ENCODE results near the gene PTPRN2.

The PTPRN2 gene

GRCh38 chr7:157499121-157499834, 1088.3 kb downstream of the PTPRN2 start:
- no peak for TF ChIP-seq CTCF (IDR thresholded peaks at IDR 0.05; ENCODE audit: borderline replicate concordance, insufficient read depth, low read depth, low read length)
- H3K4me3 ChIP-seq (ENCODE audit: low read depth, low read length), result no peak overlapping the region

- TF ChIP-seq CTCF (IDR thresholded peaks at IDR 0.05; ENCODE audit: borderline replicate concordance, insufficient read depth, low read depth, low read length), result no peak
- H3K4me3 ChIP-seq (ENCODE audit: low read depth, low read length), result no peak overlapping the region
These were observed 1089.0 kb downstream of the PTPRN2 start for GRCh38 chr7:157498657-157499056.

GRCh38 chr7:157497744-157498651, 1089.6 kb downstream of the PTPRN2 start:
- no peak overlapping the region for H3K4me3 ChIP-seq (ENCODE audit: low read depth, low read length)
- no peak for TF ChIP-seq CTCF (IDR thresholded peaks at IDR 0.05; ENCODE audit: borderline replicate concordance, insufficient read depth, low read depth, low read length)

GRCh38 chr7:157497367-157497743, 1090.3 kb downstream of the PTPRN2 start:
- no peak overlapping the region for H3K4me3 ChIP-seq (ENCODE audit: low read depth, low read length)
- no peak for TF ChIP-seq CTCF (IDR thresholded peaks at IDR 0.05; ENCODE audit: borderline replicate concordance, insufficient read depth, low read depth, low read length)

- H3K4me3 ChIP-seq (ENCODE audit: low read depth, low read length), result no peak overlapping the region
- no peak for TF ChIP-seq CTCF (IDR thresholded peaks at IDR 0.05; ENCODE audit: borderline replicate concordance, insufficient read depth, low read depth, low read length)
These were observed 1091.0 kb downstream of the PTPRN2 start for GRCh38 chr7:157496416-157497275.

GRCh38 chr7:157495594-157495993, 1092.0 kb downstream of the PTPRN2 start:
- TF ChIP-seq CTCF (IDR thresholded peaks at IDR 0.05; ENCODE audit: borderline replicate concordance, insufficient read depth, low read depth, low read length), result no peak

More at GRCh38 chr7:157495594-157495993, 1092.0 kb downstream of the PTPRN2 start:
- no peak overlapping the region for H3K4me3 ChIP-seq (ENCODE audit: low read depth, low read length)
